T-helper 2 cell treated with Interferon-gamma antibody and Interleukin-4, amounts not matched to agents 5 μg/mL and 100 μg/mL, for 36 hours (primary cell): ENCODE measurements around the gene RPP25L.

Experiments used
- DNase-seq: peaks from one replicate; pipeline ENCODE4 v3.0.0; 2021; ENCODE audit warnings: low spot score
- H3K27ac Mint-ChIP-seq: one replicate; pipeline ENCODE4 v1.8.0; 2021; ENCODE audit warnings: mild to moderate bottlenecking, mixed read lengths
- H3K27me3 Mint-ChIP-seq: one replicate; pipeline ENCODE4 v1.8.0; 2021; ENCODE audit warnings: low read depth, mixed read lengths
- H3K36me3 Mint-ChIP-seq: one replicate; pipeline ENCODE4 v1.8.0; 2021; ENCODE audit warnings: low read depth, mixed read lengths
- H3K4me1 Mint-ChIP-seq: one replicate; pipeline ENCODE4 v1.8.0; 2021; ENCODE audit warnings: low read depth, mixed read lengths
- H3K4me3 Mint-ChIP-seq: one replicate; pipeline ENCODE4 v1.8.0; 2022; ENCODE audit warnings: mild to moderate bottlenecking, moderate library complexity, mixed read lengths
- H3K9me3 Mint-ChIP-seq: one replicate; pipeline ENCODE4 v1.8.0; 2021; ENCODE audit warnings: mixed read lengths

The RPP25L gene

GRCh38 chr9:34577400-34578240, 34.3 kb downstream of the RPP25L start:
- H3K4me3 Mint-ChIP-seq, result peak overlapping the region; percentile 3
- no peaks in the 10 kb centered on the region for H3K36me3 Mint-ChIP-seq
- DNase-seq, result no peak
- H3K27me3 Mint-ChIP-seq, result peaks cover 57% of the 10 kb centered on the region
- no peaks in the 10 kb centered on the region for H3K9me3 Mint-ChIP-seq
- no peak overlapping the region for H3K27ac Mint-ChIP-seq
- peaks cover 5% of the 10 kb centered on the region for H3K4me1 Mint-ChIP-seq

- DNase-seq, result no peak
- Mint-ChIP-seq H3K4me3 (peak overlapping the region; percentile 3), H3K27me3 (peaks cover 52% of the 10 kb centered on the region), H3K36me3 (no peaks in the 10 kb centered on the region), H3K27ac (no peak overlapping the region), H3K9me3 (no peaks in the 10 kb centered on the region), H3K4me1 (peaks cover 5% of the 10 kb centered on the region)
These were observed 35.1 kb downstream of the RPP25L start for GRCh38 chr9:34576597-34577399.

DNA sequence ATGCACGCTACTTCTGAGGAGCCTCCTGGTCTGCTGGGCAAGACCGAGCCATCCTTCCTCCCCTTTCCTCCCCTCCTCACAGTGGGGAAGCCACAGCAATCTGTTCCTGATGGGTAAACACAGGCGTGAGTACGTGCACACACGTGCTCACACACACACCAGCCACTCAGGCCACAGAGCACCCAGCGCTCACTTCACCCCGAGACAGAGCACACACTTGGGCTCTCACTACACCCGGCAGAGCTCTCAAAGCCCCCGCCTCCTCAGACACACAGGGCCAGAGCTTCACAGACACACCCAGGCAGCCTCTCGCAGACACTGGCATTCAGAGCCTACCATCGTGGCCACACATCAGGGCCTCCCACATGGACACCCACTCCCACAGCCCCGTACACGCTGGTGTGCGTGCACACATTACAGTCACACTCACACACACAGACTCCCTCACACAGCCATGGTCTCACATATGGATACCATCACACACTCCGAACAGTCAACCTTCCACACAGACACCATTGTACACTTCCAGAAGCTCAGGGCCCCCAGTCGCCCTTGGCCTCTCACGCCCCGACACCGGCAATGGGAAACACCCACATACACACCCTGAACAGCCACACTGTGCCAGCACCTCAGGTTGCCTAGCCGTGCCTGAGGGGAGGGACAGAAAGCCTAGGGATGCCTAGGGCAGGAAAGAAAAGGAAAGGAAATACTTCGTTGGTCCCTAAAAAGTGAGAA, 35.9 kb downstream of the RPP25L start:
- DNase-seq, result no peak
- no peak overlapping the region for H3K4me3 Mint-ChIP-seq
- peaks cover 5% of the 10 kb centered on the region for H3K4me1 Mint-ChIP-seq
- no peaks in the 10 kb centered on the region for H3K36me3 Mint-ChIP-seq
- H3K27ac Mint-ChIP-seq, result no peak overlapping the region
- peaks cover 48% of the 10 kb centered on the region for H3K27me3 Mint-ChIP-seq
- H3K9me3 Mint-ChIP-seq, result no peaks in the 10 kb centered on the region

- DNase-seq, result no peak
- Mint-ChIP-seq H3K4me3 (no peak overlapping the region), H3K27me3 (peaks cover 40% of the 10 kb centered on the region), H3K4me1 (peaks cover 5% of the 10 kb centered on the region), H3K9me3 (no peaks in the 10 kb centered on the region), H3K27ac (no peak overlapping the region), H3K36me3 (no peaks in the 10 kb centered on the region)
These were observed 36.7 kb downstream of the RPP25L start for GRCh38 chr9:34575241-34575640.

DNA sequence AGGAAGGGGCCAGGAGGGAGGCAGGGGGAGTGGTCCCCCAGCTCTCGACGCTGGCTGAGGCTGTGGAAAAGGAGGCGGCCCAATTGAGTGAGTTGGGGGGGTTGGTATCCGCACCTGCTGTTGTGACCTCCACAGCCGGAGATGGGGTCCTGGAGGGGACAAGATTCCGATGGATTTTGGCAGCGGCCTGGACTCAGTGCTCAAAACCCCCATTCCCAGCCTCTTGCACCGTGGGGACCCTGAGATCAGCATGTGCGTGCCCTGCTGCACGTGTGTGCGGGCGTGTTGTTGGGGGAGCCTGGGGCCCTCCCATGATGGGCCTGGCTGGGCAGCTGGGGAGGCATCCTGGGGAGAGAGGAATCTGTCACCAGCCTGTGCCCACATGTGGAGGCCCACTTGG, 37.3 kb downstream of the RPP25L start:
- peaks cover 39% of the 10 kb centered on the region for H3K27me3 Mint-ChIP-seq
- no peaks in the 10 kb centered on the region for H3K9me3 Mint-ChIP-seq
- H3K4me1 Mint-ChIP-seq, result peaks cover 5% of the 10 kb centered on the region
- no peak for DNase-seq
- H3K4me3 Mint-ChIP-seq, result no peak overlapping the region
- no peak overlapping the region for H3K27ac Mint-ChIP-seq
- H3K36me3 Mint-ChIP-seq, result no peaks in the 10 kb centered on the region

- Mint-ChIP-seq H3K4me1 (peaks cover 3% of the 10 kb centered on the region), H3K4me3 (no peak overlapping the region), H3K36me3 (no peaks in the 10 kb centered on the region), H3K9me3 (no peaks in the 10 kb centered on the region), H3K27ac (no peak overlapping the region), H3K27me3 (peaks cover 32% of the 10 kb centered on the region)
- no peak for DNase-seq
These were observed 38.1 kb downstream of the RPP25L start for GRCh38 chr9:34573599-34574325.

DNA sequence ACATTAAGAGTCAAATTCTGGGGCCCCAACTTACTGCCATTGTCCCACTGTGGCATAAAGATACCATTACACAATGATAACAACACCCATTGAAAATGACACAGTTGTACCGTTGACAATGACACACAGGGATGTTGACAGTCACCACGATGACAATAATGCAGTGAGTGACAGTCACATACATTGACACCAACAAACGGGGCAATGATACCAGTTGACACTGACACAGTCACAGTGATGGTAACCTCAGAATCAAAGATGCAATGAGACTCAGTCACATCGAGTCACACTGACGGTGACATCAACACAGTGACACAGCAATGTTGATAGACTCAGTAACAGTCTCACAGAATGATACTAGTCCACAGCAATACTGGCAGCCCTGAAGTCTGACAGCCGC, 39.3 kb downstream of the RPP25L start:
- Mint-ChIP-seq H3K36me3 (no peaks in the 10 kb centered on the region), H3K4me3 (no peak overlapping the region), H3K4me1 (peaks cover 2% of the 10 kb centered on the region), H3K27me3 (peaks cover 28% of the 10 kb centered on the region), H3K9me3 (no peaks in the 10 kb centered on the region), H3K27ac (no peak overlapping the region)
- DNase-seq, result no peak

- Mint-ChIP-seq H3K9me3 (no peaks in the 10 kb centered on the region), H3K4me1 (no peaks in the 10 kb centered on the region), H3K4me3 (no peak overlapping the region), H3K27me3 (peaks cover 22% of the 10 kb centered on the region), H3K27ac (no peak overlapping the region), H3K36me3 (no peaks in the 10 kb centered on the region)
- DNase-seq, result no peak
These were observed 39.8 kb downstream of the RPP25L start for GRCh38 chr9:34572092-34572491.

DNA sequence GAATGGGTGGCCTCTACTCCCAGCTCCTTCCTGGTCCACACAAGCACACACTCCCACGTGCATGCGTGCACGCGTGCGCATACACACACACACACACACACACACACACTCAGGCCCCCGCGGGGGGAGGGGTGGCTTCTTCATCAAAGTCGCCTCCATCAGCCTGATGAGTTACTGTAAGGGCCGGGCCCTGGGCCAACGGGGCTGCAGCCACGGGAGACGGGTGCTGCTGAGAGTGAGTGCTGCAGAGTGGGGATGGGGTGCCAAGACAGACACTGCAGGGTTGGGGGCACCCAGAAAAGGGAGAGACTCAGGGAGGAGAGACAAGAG, 40.5 kb downstream of the RPP25L start:
- Mint-ChIP-seq H3K4me1 (no peaks in the 10 kb centered on the region), H3K27me3 (peaks cover 23% of the 10 kb centered on the region), H3K36me3 (no peaks in the 10 kb centered on the region), H3K4me3 (no peak overlapping the region), H3K27ac (no peak overlapping the region), H3K9me3 (no peaks in the 10 kb centered on the region)
- no peak for DNase-seq

DNA sequence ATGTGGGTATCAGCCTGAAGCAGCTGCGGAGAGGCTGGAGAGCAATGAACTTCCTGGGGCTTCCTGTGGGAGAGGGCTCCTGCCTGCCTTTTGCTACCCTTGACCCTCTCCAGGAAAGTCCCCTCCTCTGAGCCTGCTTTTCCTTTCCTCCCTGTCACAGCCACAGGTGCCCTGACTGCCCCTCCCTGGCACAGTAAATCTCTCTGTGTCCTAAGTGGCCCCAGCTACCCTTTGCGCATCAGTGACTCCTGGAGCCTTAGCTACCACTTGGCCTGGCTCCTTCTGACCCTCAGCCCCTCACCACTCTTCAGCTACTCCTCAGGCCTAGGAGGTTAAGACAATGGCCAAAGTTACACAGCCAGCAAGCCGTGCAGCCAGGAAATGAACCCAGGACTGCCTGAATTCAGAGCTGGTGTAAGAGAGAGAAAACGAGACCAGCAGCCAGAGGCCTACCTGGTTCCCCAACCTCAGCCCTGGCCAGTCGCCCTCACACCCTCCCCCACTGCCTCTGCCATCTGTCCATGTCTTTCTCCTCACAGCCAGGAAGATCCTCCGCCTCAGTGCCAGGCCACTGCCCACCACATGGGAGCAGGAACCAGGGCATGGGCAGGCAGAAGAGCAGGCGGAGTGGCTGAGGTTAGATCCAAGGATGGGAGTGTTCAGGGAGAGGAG, 41.0 kb downstream of the RPP25L start:
- Mint-ChIP-seq H3K4me3 (no peak overlapping the region), H3K27me3 (peaks cover 19% of the 10 kb centered on the region), H3K4me1 (no peaks in the 10 kb centered on the region), H3K9me3 (no peaks in the 10 kb centered on the region), H3K27ac (no peak overlapping the region), H3K36me3 (no peaks in the 10 kb centered on the region)
- no peak for DNase-seq

DNA sequence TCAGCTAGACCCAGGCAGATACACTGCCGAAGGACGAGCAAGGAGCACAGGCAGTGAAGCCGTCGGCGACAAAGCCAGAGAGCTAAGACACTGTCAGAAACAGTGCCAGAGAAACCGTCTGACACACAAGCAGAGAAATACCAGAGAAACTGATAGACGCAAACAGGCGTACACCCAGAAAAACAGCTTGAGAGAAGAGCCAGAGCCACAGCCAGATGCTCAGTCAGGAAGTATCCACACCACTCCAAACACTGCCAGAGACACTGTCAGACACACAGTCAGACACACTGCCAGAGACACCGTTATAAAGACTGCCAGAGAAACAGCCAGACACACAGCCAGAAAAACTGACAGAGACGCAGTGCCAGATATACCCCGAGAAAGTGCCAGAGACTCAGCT, 41.5 kb downstream of the RPP25L start:
- Mint-ChIP-seq H3K27me3 (peaks cover 15% of the 10 kb centered on the region), H3K4me1 (no peaks in the 10 kb centered on the region), H3K36me3 (no peaks in the 10 kb centered on the region), H3K9me3 (no peaks in the 10 kb centered on the region), H3K27ac (no peak overlapping the region), H3K4me3 (no peak overlapping the region)
- no peak for DNase-seq

DNA sequence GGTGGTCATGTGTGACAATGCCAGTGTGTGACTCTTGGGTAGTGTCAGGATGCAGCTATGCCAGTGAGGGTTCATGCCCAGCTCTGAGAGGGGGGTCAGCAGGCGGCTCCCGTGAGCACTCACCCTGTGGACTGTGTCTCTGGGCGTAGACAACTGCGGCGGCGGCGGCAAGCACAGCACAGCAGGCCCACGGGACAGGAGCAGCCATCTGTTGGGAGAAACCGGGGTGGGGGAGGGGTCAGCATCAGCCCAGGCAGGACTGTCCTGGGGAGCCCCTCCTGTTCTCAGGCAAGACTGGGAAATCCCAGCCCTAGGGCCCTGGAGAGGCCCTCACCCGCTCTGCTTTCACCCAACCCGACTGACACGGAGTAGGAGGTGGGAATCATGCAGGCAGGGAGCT, 43.1 kb downstream of the RPP25L start:
- H3K4me1 Mint-ChIP-seq, result no peaks in the 10 kb centered on the region
- H3K27me3 Mint-ChIP-seq, result peaks cover 12% of the 10 kb centered on the region
- DNase-seq, result no peak
- no peaks in the 10 kb centered on the region for H3K9me3 Mint-ChIP-seq
- no peak overlapping the region for H3K4me3 Mint-ChIP-seq
- H3K27ac Mint-ChIP-seq, result no peak overlapping the region
- H3K36me3 Mint-ChIP-seq, result no peaks in the 10 kb centered on the region

DNA sequence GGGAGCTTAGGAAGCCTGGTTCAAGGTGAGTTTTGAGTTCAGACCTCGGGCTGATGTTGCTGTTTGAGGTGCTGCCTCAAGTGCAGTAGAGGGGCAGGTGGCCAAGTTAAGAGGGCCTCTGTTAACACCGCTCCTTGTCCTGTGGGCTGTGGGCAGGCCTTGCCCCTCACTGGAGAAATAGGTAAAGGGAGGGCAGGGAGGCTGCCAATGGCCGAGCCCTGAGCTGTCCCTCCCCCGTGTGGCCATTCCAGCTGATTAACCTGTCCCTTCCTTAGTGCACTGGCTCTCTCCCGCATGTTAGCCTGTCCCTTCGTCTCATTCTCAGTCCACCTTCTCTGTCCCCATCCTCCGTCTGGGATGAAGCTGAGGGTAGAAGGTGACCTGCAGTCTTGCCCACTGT, 43.8 kb downstream of the RPP25L start:
- H3K4me1 Mint-ChIP-seq, result no peaks in the 10 kb centered on the region
- no peak overlapping the region for H3K27ac Mint-ChIP-seq
- DNase-seq, result no peak
- H3K27me3 Mint-ChIP-seq, result peaks cover 12% of the 10 kb centered on the region
- H3K9me3 Mint-ChIP-seq, result no peaks in the 10 kb centered on the region
- no peaks in the 10 kb centered on the region for H3K36me3 Mint-ChIP-seq
- H3K4me3 Mint-ChIP-seq, result no peak overlapping the region
